Thymus (tissue), 11 donors: ENCODE data around the gene TMEM181. TPM values are rescaled to one million over a fixed set of nuclear protein-coding genes. Genes with fewer than 3 reads are reported as not detected.
A peak's percentile ranks its signal among the peaks of the same experiment; 100 is the strongest.

Source experiments
- DNase-seq, 9 donors: peaks; one replicate each; pipeline ENCODE4 v3.0.0-alpha.2; 2013; ENCODE audit warnings: low spot score in 9 of 9, low read depth in 6 of 9, missing footprints in 1 of 9
- H3K27ac ChIP-seq, 2 donors: one replicate each; pipeline ENCODE4 v1.5.1; 2013; ENCODE audit warnings: control low read depth in 1 of 2, low read depth in 1 of 2, low read length in 1 of 2, mild to moderate bottlenecking in 1 of 2, moderate library complexity in 1 of 2
- H3K27me3 ChIP-seq, 2 donors: one replicate each; pipeline ENCODE4 v1.5.1; 2013; ENCODE audit warnings: low read length in 1 of 2; ENCODE audit not compliant: control insufficient read depth in 2 of 2, insufficient read depth in 1 of 2
- H3K36me3 ChIP-seq, 2 donors: one replicate each; pipeline ENCODE4 v1.5.1; 2013; ENCODE audit warnings: low read length in 1 of 2, mild to moderate bottlenecking in 1 of 2, moderate library complexity in 1 of 2; ENCODE audit not compliant: control insufficient read depth in 2 of 2, insufficient read depth in 2 of 2
- H3K4me1 ChIP-seq, 2 donors: one replicate each; pipeline ENCODE4 v1.5.1; 2013; ENCODE audit warnings: low read length in 2 of 2; ENCODE audit not compliant: control insufficient read depth in 2 of 2, insufficient read depth in 2 of 2
- H3K4me3 ChIP-seq, 2 donors: one replicate each; pipeline ENCODE4 v1.5.1; 2013; ENCODE audit warnings: low read length in 2 of 2, control low read depth in 1 of 2, mild to moderate bottlenecking in 1 of 2
- H3K9me3 ChIP-seq, 2 donors: one replicate each; pipeline ENCODE4 v1.5.1; 2013; ENCODE audit warnings: low read length in 1 of 2, mild to moderate bottlenecking in 1 of 2; ENCODE audit not compliant: control insufficient read depth in 2 of 2, insufficient read depth in 1 of 2
- WGBS: extraction: QIAGEN DNeasy Blood & Tissue Kit; methylation state at CpG from one replicate; pipeline ENCODE4 v1.1.7; 2013; 5-methylcytosine and 5-hydroxymethylcytosine counted together
- polyA plus RNA-seq: library from polyadenylated mRNA; stranded (reverse); fragments of 200-250 nt; gene quantifications from one replicate; pipeline ENCODE4 v1.2.3, GENCODE V29; 2013
- total RNA-seq: library from RNA; stranded (reverse); fragments of 120-200 nt; gene quantifications from one replicate; pipeline ENCODE4 v1.2.4, GENCODE V29; 2013
- donor health status: healthy.

Gene TMEM181
- total and polyA plus RNA-seq, 2 donors, result 8.6 to 21.0 TPM

DNA sequence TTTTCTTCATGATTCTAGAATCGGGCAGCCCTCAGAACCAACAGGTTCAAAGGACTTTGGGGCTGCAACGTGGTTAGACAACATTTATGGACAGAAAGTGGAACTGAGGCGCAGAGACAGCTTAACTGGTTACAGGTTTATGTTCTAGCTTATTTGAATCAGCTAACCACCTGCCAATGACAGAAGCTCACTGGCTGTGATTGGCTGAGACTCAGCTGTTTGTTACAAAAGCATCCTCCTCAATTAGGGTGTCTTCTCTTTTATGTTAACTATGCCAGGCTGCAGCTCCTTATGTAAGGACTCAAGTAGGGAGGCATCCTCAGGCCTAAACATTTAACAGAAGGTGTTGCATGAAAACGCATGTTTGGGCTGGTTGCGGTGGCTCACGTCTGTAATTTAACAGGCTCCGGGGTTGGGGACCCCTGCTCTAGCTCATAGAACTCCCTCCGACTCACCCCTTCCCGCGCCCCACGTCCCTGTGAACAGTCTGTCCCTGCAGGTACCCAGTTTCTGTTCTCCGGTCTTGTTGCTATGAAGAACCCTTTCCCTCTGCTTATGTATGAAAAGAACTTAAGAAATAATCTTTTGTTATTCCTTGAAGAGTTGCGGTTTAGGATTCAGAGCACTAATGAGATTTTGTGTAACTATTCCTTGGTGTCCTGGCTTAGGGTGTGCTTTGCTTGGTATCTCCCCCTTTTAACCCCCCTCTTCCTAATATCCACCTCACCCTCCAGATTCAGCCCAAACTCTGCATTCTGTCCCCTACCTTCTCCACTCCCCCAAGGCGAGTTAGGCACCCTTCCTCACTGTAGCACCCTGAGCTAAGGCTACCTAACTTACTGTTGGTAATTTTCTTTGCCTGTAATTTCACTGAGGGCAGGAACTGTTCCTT lies 1.2 kb upstream of the TMEM181 start:
- Histone ChIP-seq H3K27ac (no peak overlapping the region), H3K4me1 (peaks cover 7 to 17% of the 10 kb centered on the region in 2 donors), H3K36me3 (peaks cover 0 to 3% of the 10 kb centered on the region in 2 donors), H3K27me3 (no peaks in the 10 kb centered on the region), H3K4me3 (no peak overlapping the region), H3K9me3 (peaks cover 0 to 3% of the 10 kb centered on the region in 2 donors)
- WGBS, result 97% methylated on average over 14 of the region's 14 CpGs
- no peak for DNase-seq

DNA sequence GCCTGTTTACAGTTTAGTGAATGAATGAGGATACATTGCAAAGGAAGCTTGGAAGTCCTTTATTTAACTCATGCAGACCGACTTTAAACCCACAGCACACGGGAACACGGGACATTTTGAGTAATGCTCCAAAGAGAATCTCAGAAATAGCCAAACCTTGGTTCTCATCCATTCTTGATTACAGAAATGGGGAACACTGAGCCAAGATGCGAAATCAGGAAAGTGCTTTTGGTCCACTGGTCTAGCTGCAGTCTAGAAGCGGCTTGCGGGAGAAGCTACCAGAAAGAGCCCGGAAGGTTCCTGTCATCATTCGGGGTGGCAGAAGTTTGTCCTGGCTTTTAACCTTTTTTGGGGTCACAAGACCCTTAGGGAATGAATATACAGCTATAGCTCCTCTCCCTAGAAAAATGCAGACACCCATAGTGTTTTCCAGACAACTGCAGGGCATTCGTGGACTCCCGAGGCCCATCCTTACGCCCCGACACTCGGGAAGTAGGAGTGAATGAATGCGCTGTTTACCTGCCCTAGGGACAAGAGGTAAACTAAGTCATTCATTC lies 475 bp upstream of the TMEM181 start:
- no peak for DNase-seq
- Histone ChIP-seq H3K4me3 (peak overlapping the region; percentile 53 to 92), H3K9me3 (peaks cover 0 to 5% of the 10 kb centered on the region in 2 donors), H3K4me1 (peaks cover 11 to 20% of the 10 kb centered on the region in 2 donors), H3K27me3 (no peaks in the 10 kb centered on the region), H3K27ac (peak overlapping the region; percentile 15 to 58), H3K36me3 (peaks cover 0 to 3% of the 10 kb centered on the region in 2 donors)
- 56% methylated on average over 14 of the region's 14 CpGs for WGBS

DNA sequence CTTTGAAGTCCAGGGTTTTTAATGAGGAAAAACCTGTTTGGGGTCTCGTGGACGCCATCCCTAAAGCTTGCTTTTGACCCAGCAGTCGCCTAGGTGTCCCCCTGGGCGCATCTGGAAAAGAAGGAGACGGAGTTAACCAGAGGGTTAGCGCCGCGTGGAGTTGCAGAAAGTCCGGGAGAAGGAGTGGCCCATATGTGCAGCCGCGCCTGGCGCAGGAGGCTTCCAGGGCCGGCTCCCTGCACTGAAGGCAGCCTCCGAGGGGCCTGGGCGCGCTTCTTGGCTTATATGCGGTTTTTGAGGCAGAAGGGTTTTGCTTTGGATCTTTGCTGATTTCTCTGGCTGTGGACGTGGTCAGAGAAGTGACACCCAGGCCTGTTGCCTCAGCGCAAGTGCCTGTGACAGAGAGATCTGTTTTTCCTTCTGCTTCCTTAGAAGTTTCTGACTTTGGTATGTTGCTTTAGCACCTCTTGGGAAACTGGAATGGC lies 987 bp downstream of the TMEM181 start:
- H3K4me3 ChIP-seq, result peak overlapping the region; percentile 63 to 92
- peak in 1 of 9 donors; percentile 46 for DNase-seq
- peaks cover 0 to 3% of the 10 kb centered on the region in 2 donors for H3K36me3 ChIP-seq
- no peaks in the 10 kb centered on the region for H3K27me3 ChIP-seq
- H3K4me1 ChIP-seq, result peaks cover 11 to 22% of the 10 kb centered on the region in 2 donors
- peaks cover 0 to 5% of the 10 kb centered on the region in 2 donors for H3K9me3 ChIP-seq
- no peak overlapping the region for H3K27ac ChIP-seq
- WGBS, result 11% methylated on average over 19 of the region's 19 CpGs

DNA sequence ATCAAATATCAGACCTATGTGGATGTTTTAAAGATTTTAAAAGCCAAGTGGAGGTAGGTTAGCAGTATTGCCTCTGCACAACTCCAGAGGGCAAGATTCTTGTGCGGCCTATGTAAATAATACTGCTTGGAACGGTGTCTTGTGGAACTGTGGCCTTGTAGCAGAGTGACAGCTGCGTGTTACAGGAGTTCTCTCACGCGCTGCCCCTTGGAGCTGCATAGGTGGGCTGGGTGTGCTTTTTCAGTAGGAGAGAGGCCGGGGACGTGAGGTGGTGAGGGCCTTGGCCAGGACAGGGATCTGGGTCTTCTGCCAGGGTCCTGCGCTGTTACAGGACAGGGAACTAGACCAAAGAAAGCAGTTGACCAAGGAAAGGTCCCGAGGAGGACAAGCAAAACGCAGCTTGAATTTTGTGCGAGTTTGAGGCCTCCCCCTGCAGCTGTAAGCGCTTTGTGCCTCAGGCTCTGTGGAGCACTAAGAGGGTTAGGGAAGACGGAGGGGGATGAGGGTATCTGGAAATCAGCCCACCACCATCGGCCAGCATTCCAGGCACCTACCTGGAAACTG lies 1.5 kb downstream of the TMEM181 start:
- H3K4me1 ChIP-seq, result peaks cover 11 to 22% of the 10 kb centered on the region in 2 donors
- no peak overlapping the region for H3K27ac ChIP-seq
- DNase-seq, result no peak
- peaks cover 0 to 3% of the 10 kb centered on the region in 2 donors for H3K36me3 ChIP-seq
- H3K27me3 ChIP-seq, result no peaks in the 10 kb centered on the region
- H3K4me3 ChIP-seq, result peak overlapping the region; percentile 63 to 92
- H3K9me3 ChIP-seq, result peaks cover 0 to 5% of the 10 kb centered on the region in 2 donors
- 93% methylated on average over 14 of the region's 14 CpGs for WGBS

DNA sequence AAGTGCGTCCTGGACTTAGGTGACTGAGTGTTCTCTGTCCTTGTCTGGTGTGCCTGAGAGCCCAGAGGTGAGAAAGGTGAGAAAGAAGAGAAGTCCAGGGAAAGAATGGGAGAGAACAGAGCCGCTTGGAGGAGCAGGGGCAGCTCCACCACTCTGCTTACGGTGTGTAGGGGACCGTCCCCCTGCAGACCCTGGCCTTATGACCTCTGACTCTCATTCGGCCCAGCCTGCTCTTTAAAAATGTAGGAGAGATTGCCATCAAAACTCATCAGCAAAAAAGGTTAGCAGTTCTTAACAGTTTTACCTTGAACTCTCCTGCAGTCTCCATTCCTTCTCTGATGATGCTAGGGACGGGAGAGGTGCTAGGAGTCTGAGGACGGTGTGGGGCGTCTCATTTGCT lies 2.0 kb downstream of the TMEM181 start:
- no peak overlapping the region for H3K4me3 ChIP-seq
- H3K9me3 ChIP-seq, result peaks cover 0 to 5% of the 10 kb centered on the region in 2 donors
- WGBS, result 94% methylated on average over 8 of the region's 8 CpGs
- H3K27ac ChIP-seq, result no peak overlapping the region
- peaks cover 0 to 3% of the 10 kb centered on the region in 2 donors for H3K36me3 ChIP-seq
- H3K4me1 ChIP-seq, result peaks cover 11 to 22% of the 10 kb centered on the region in 2 donors
- DNase-seq, result no peak
- H3K27me3 ChIP-seq, result no peaks in the 10 kb centered on the region

DNA sequence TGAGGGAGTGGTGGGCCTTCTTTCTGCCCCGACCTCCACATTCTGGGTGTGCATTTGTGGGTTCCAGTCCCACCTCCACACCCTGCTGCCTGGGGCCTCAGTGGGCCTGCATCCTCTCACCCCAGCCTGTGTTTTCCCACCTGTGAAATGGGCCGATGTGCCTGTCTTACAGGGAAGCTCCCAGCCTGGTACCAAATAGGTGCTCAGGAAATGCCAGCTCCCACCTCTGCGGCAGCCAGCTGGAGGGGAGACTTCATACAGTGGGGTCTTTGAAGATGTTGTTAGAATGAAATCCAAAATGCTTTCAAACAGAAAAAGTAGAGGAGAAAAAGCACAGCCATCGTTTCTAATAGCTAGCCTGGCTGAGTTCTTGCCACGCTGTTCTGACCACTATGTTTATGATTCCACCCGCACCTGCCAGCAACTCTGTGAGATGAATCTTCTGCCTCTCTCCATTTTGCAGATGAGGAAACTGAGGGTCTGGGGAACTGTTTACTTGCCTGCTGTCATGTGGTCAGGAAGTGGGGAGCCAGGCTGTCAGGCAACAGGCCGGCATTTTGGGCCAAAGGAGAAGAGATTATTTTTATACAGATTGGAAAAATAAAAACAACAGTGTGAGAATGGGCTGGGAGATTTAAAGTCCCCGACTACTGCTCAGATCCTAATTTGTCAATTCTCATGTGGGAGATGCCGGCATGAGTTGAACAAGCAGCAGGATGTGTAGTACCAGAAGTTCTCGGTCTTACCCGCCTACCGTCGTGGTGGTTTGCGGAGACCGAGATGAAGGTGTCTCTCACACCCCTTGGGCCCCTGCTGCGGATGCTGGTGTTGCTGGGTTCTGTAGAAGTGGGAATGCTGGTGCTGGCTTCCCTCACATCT lies 4.6 kb downstream of the TMEM181 start:
- Histone ChIP-seq H3K27ac (no peak overlapping the region), H3K9me3 (peaks cover 0 to 5% of the 10 kb centered on the region in 2 donors), H3K36me3 (peaks cover 0 to 3% of the 10 kb centered on the region in 2 donors), H3K4me1 (peaks cover 11 to 20% of the 10 kb centered on the region in 2 donors), H3K27me3 (no peaks in the 10 kb centered on the region), H3K4me3 (no peak overlapping the region)
- 93% methylated on average over 16 of the region's 16 CpGs for WGBS
- no peak for DNase-seq

DNA sequence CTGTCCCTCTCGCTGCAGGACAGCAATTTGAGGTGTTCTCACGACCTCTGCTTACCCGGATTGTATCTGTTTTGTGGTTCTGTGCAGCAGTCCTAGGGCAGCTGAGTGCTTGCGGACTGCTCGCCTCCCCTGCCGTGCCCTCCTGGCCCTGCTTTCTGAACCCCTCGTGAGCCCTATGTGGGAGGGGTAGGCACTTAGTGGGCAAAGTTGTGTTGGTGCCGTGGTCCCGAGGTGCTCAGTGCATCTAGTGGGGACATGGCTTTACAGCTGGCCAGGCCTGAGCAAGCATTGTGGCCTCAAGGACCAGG lies 5.2 kb downstream of the TMEM181 start:
- Histone ChIP-seq H3K4me1 (peaks cover 11 to 18% of the 10 kb centered on the region in 2 donors), H3K9me3 (peaks cover 0 to 5% of the 10 kb centered on the region in 2 donors), H3K27me3 (no peaks in the 10 kb centered on the region), H3K27ac (no peak overlapping the region), H3K4me3 (no peak overlapping the region), H3K36me3 (peaks cover 0 to 3% of the 10 kb centered on the region in 2 donors)
- 96% methylated on average over 9 of the region's 9 CpGs for WGBS
- DNase-seq, result no peak

DNA sequence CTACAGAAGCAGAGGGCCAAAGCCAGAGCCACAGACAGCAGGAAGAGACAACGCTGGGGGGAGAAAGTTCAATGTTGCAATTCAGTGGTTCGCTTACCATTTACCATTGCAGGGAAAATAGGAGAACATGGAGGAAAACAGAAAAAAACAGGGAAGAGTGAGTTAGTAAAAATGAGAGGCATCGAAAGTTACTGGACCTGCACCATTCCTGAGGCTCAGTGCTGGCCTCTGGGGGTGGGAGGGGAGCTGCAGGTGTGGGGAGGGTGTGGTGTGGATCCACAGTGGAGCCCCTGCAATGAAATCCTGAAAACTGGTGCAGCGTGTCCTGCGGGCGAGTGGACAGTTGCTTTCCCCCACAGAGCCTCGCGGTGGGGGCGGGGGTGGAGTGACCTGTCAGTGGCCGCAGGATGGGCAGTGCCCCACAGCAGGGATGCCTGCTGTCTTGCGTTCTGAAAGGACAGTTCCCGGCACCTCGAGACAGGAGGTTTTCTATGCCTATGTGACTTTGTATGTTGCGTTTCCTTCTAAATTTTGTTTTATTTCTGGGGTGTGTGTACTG lies 5.7 kb downstream of the TMEM181 start:
- no peak overlapping the region for H3K4me3 ChIP-seq
- H3K27me3 ChIP-seq, result no peaks in the 10 kb centered on the region
- 96% methylated on average over 14 of the region's 14 CpGs for WGBS
- H3K9me3 ChIP-seq, result peaks cover 0 to 5% of the 10 kb centered on the region in 2 donors
- peaks cover 11 to 18% of the 10 kb centered on the region in 2 donors for H3K4me1 ChIP-seq
- no peak overlapping the region for H3K27ac ChIP-seq
- DNase-seq, result no peak
- peaks cover 0 to 3% of the 10 kb centered on the region in 2 donors for H3K36me3 ChIP-seq
